HFF-Myc (cell line): ENCODE measurements around the gene NIPBL.

Experiments
- DNase-seq: peaks from one replicate; pipeline ENCODE4 v3.0.0-alpha.2; 2011; ENCODE audit warnings: low read depth; ENCODE audit errors: extremely low read depth
- H3K4me3 ChIP-seq: replicated peaks from 2 replicates; pipeline ENCODE4 v1.5.1; 2011; ENCODE audit warnings: low read depth, mild to moderate bottlenecking, control low read depth, low read length
- TF ChIP-seq, protein P1 (sequence below): IDR thresholded peaks from 2 replicates; pipeline ENCODE4 v1.5.1; 2012; ENCODE audit warnings: mild to moderate bottlenecking, low read depth, low read length, control low read depth; ENCODE audit errors: missing control alignments

Gene NIPBL

GRCh38 chr5:36945687-36946086 lies 69.1 kb downstream of the NIPBL start:
- TF ChIP-seq, protein P1, sequence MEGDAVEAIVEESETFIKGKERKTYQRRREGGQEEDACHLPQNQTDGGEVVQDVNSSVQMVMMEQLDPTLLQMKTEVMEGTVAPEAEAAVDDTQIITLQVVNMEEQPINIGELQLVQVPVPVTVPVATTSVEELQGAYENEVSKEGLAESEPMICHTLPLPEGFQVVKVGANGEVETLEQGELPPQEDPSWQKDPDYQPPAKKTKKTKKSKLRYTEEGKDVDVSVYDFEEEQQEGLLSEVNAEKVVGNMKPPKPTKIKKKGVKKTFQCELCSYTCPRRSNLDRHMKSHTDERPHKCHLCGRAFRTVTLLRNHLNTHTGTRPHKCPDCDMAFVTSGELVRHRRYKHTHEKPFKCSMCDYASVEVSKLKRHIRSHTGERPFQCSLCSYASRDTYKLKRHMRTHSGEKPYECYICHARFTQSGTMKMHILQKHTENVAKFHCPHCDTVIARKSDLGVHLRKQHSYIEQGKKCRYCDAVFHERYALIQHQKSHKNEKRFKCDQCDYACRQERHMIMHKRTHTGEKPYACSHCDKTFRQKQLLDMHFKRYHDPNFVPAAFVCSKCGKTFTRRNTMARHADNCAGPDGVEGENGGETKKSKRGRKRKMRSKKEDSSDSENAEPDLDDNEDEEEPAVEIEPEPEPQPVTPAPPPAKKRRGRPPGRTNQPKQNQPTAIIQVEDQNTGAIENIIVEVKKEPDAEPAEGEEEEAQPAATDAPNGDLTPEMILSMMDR = no peak
- H3K4me3 ChIP-seq = no peak overlapping the region
- no peak for DNase-seq

GRCh38 chr5:36946101-36946500 lies 69.5 kb downstream of the NIPBL start:
- DNase-seq = no peak
- TF ChIP-seq, protein P1 = no peak
- H3K4me3 ChIP-seq = no peak overlapping the region

DNA sequence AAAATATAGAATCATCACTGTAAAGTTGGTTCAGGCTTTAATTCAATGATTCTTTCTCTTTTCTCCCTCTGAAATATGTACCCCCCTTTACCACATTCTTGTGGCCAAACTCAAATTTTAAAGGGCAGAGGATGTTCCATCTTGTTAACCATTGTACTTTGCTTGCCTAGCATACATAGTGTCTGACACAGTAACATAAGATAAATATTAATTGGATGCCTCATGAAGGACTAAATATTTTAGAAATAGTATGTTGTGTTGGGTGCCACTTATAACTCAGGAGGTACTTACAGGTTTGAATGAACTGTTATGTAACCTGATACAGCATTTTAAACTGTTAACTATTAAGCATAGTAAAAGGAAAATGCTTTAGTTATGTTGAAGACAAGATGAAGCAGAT lies 71.5 kb downstream of the NIPBL start:
- H3K4me3 ChIP-seq = no peak overlapping the region
- DNase-seq = no peak
- TF ChIP-seq, protein P1 = no peak

GRCh38 chr5:36948650-36949049 lies 72.1 kb downstream of the NIPBL start:
- no peak overlapping the region for H3K4me3 ChIP-seq
- no peak for DNase-seq
- TF ChIP-seq, protein P1 = no peak

GRCh38 chr5:36949593-36949992 lies 73.0 kb downstream of the NIPBL start:
- DNase-seq = no peak
- H3K4me3 ChIP-seq = no peak overlapping the region
- TF ChIP-seq, protein P1 = no peak

GRCh38 chr5:36950586-36951457 lies 74.3 kb downstream of the NIPBL start:
- DNase-seq = no peak
- TF ChIP-seq, protein P1 = no peak
- H3K4me3 ChIP-seq = no peak overlapping the region
